Psoas muscle (tissue), 8 donors: ENCODE data around the gene VPS13D. TPM values are rescaled to one million over a fixed set of nuclear protein-coding genes. Genes with fewer than 3 reads are reported as not detected.
A peak's percentile ranks its signal among the peaks of the same experiment; 100 is the strongest.

ENCODE experiments used
- ATAC-seq, 4 donors: fragments of 200-7000 bp; cut with Tn5 transposase; one replicate each; pipeline ENCODE4 v1.9.1; 2020; ENCODE audit warnings: moderate library complexity in 3 of 4, mild to moderate bottlenecking in 2 of 4
- DNase-seq, 2 donors: peaks; one replicate each; pipeline ENCODE4 v3.0.0-alpha.2; 2020
- H3K27ac ChIP-seq: fragments of 200-600 bp; one replicate; pipeline ENCODE4 v1.8.0; 2022
- H3K27me3 ChIP-seq, 3 donors: fragments of 200-600 bp in 1 of 3; one replicate each; pipeline versions ENCODE4 v1.6.1 to v1.8.0; 2013 to 2022; ENCODE audit warnings: low read length in 2 of 3, mild to moderate bottlenecking in 2 of 3, moderate library complexity in 1 of 3; ENCODE audit not compliant: insufficient read depth in 3 of 3
- H3K36me3 ChIP-seq, 2 donors: fragments of 200-600 bp in 1 of 2; one replicate each; pipeline versions ENCODE4 v1.6.1 to v1.8.0; 2013 to 2022; ENCODE audit warnings: low read depth in 1 of 2, mild to moderate bottlenecking in 1 of 2, moderate library complexity in 1 of 2; ENCODE audit not compliant: insufficient read depth in 1 of 2
- H3K4me1 ChIP-seq: fragments of 200-600 bp; one replicate; pipeline ENCODE4 v1.8.0; 2022
- H3K4me3 ChIP-seq: fragments of 200-600 bp; one replicate; pipeline ENCODE4 v1.8.0; 2022; ENCODE audit warnings: mild to moderate bottlenecking
- H3K9me3 ChIP-seq: fragments of 200-600 bp; one replicate; pipeline ENCODE4 v1.8.0; 2022
- WGBS, 3 donors: extraction: QIAGEN DNeasy Blood & Tissue Kit; methylation state at CpG; one replicate each; pipeline versions ENCODE4 v1.1.6 to v1.1.7; 2013; 5-methylcytosine and 5-hydroxymethylcytosine counted together
- intact Hi-C, 2 donors: fragments of 100-400 bp; cut with DNase I; formaldehyde crosslinking; loops; one replicate each; pipeline versions ENCODE4 v1.11.0 to v1.14.2; 2022
- polyA plus RNA-seq, 3 donors: library from polyadenylated mRNA; stranded (reverse); fragments of 200-250 nt; gene quantifications; one replicate each; pipeline ENCODE4 v1.2.3, GENCODE V29; 2013
- total RNA-seq, 4 donors: library from RNA; stranded (reverse); fragmentation: NEBNext Ultra II Directional in 2 of 4; extraction: Animal tissue kit (Norgen Biotek cat#: 25700) in 2 of 4; gene quantifications; one replicate each; pipeline versions ENCODE4 v1.2.1 to v1.2.4, GENCODE V29; 2021 to 2023
- TF ChIP-seq, protein P1 (sequence below): fragments of 200-600 bp; IDR thresholded peaks from one replicate; pipeline ENCODE4 v1.8.0; 2022; ENCODE audit warnings: antibody characterized with exemption
- donor health status: healthy with polysubstance abuse.
- donor health status: DM: no; HTN: no; CAD: no; lungs with moderate emphysema.
- donor health status: Bipolar disorder and iron deficiency.
- donor health status: healthy.
- donor health status: DM: yes; HTN: yes; CAD: no.
- donor health status: DM: no; HTN: no; CAD: no.
- donor health status: DM: no; HTN: no; CAD: no.
- donor health status: DM: yes; HTN: yes; CAD: no.

Gene VPS13D
- total and polyA plus RNA-seq, 7 donors, result 19.9 to 69.1 (median 45.3) TPM

DNA sequence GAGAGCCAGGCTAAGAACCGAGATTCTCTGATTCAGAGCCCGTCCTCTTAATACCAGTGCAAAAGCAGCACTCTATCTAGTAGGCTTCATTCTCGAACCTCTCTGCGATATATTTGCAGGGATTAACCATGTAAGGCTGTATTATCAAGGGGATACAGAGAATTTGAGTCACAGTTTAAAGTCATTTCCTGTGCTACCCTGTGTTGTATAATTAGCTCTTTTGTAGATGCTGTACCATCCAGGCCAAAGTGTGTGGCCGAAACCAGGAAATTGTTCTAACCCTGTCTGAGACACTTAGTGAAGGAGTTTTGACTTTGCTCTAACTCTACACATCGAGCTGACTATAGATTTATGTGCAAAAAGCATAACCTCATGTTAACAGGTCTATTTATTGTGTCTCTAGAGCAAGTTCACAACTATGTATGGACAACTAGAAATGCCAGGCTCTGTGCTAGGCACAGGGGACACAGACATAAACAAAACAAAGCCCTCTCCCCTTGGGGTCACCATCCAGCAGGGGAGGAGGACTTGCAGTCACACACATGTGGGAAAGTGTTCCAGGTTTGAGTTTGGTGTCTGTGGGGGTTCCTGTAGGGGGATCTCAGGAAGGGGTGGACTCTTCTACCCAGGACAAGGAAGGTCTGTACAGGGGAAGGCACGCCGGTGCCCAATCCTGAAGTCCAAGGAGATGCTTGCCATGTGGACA, 206.0 kb downstream of the VPS13D start:
- DNase-seq (no peak), ATAC-seq (peak in 1 of 4 donors; percentile 22)
- Histone ChIP-seq H3K36me3 (peaks cover 2 to 16% of the 10 kb centered on the region in 2 donors), H3K27me3 (no peaks in the 10 kb centered on the region), H3K4me1 (peaks cover 33% of the 10 kb centered on the region), H3K27ac (peak overlapping the region; percentile 61), H3K9me3 (no peaks in the 10 kb centered on the region), H3K4me3 (no peak overlapping the region)
- 60 to 70% (median 64%) methylated on average over 8 of the region's 8 CpGs for WGBS, 3 donors
- TF ChIP-seq, protein P1, sequence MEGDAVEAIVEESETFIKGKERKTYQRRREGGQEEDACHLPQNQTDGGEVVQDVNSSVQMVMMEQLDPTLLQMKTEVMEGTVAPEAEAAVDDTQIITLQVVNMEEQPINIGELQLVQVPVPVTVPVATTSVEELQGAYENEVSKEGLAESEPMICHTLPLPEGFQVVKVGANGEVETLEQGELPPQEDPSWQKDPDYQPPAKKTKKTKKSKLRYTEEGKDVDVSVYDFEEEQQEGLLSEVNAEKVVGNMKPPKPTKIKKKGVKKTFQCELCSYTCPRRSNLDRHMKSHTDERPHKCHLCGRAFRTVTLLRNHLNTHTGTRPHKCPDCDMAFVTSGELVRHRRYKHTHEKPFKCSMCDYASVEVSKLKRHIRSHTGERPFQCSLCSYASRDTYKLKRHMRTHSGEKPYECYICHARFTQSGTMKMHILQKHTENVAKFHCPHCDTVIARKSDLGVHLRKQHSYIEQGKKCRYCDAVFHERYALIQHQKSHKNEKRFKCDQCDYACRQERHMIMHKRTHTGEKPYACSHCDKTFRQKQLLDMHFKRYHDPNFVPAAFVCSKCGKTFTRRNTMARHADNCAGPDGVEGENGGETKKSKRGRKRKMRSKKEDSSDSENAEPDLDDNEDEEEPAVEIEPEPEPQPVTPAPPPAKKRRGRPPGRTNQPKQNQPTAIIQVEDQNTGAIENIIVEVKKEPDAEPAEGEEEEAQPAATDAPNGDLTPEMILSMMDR, result no peak
- intact Hi-C loops, result no loop called here

GRCh38 chr1:12436345-12436658, 206.5 kb downstream of the VPS13D start:
- TF ChIP-seq, protein P1, result no peak
- Histone ChIP-seq H3K27ac (peak overlapping the region; percentile 61), H3K4me3 (no peak overlapping the region), H3K27me3 (no peaks in the 10 kb centered on the region), H3K9me3 (no peaks in the 10 kb centered on the region), H3K36me3 (peaks cover 2 to 11% of the 10 kb centered on the region in 2 donors), H3K4me1 (peaks cover 33% of the 10 kb centered on the region)
- no peak for ATAC-seq
- 70 to 84% (median 84%) methylated on average over 2 of the region's 2 CpGs for WGBS, 3 donors
- intact Hi-C loops, result no loop called here
- DNase-seq, result no peak

DNA sequence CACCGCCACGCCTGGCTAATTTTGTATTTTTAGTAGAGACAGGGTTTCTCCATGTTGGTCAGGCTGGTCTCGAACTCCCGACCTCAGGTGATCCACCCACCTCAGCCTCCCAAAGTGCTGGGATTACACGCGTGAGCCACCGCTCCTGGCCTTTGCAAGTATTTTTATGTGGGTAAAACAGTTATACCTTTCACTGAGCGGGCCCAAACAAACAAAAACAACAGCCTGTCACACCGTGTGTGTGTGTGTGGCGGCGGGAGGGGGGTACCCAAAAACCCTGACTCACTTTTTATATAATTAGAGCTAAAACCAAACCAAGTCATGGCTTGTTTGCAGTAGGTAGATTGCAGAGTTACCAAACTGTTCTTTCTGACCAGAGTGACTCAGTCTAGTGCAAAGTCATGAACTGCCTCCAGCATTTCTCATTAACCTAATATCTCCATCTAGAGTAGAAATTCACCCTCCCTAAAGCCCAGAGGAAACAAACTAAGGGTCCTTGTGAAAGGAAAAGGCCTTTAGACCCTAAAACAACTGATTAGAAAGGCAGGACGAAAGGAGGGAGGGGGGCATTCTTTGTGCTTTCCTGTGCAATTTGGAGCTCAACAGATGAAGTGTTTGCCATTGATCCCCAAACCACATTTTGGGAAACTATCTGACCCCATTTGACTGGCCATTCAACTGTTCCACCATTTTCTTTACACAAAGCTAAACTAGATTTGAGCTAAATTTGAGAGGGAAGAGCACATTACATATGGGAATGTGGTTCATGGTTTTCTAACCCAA, 207.2 kb downstream of the VPS13D start:
- peaks cover 2 to 9% of the 10 kb centered on the region in 2 donors for H3K36me3 ChIP-seq
- H3K27me3 ChIP-seq, result no peaks in the 10 kb centered on the region
- no peak for DNase-seq
- H3K9me3 ChIP-seq, result no peaks in the 10 kb centered on the region
- H3K4me3 ChIP-seq, result no peak overlapping the region
- no peak for ATAC-seq
- intact Hi-C loops, result no loop called here
- 92 to 96% (median 94%) methylated on average over 12 of the region's 12 CpGs for WGBS, 3 donors
- peaks cover 33% of the 10 kb centered on the region for H3K4me1 ChIP-seq
- no peak overlapping the region for H3K27ac ChIP-seq
- TF ChIP-seq, protein P1, result no peak

DNA sequence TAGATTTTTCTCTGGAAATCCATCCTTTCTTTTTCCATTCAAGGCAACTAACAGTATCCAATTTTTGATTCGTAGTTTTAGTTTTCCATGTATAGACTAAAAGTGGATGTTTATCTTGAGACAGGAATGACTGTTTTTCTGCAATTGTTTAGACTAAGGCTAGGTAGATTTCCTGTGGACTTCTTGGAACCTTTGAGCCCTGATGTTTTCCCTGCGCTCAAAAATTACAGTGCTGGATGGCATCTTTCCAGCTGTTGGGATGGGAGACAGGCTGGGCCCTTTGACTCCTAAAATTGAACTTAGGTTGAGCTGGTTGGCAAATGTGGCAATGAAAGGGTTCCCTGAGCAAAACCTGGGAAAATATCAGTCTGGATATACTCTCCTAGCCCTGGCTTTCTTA, 207.8 kb downstream of the VPS13D start:
- no peaks in the 10 kb centered on the region for H3K9me3 ChIP-seq
- no peaks in the 10 kb centered on the region for H3K27me3 ChIP-seq
- 78 to 87% (median 81%) methylated on average over 2 of the region's 2 CpGs for WGBS, 3 donors
- no peak overlapping the region for H3K27ac ChIP-seq
- DNase-seq (no peak), ATAC-seq (no peak)
- intact Hi-C loops, result no loop called here
- H3K36me3 ChIP-seq, result peaks cover 2 to 9% of the 10 kb centered on the region in 2 donors
- peaks cover 30% of the 10 kb centered on the region for H3K4me1 ChIP-seq
- TF ChIP-seq, protein P1, result no peak
- no peak overlapping the region for H3K4me3 ChIP-seq
